Activated naive CD8-positive, alpha-beta T cell treated with anti-CD3 and anti-CD28 coated beads for 36 hours (primary cell): ENCODE results near the gene CBLC. TPM values are rescaled to one million over a fixed set of nuclear protein-coding genes. Genes with fewer than 3 reads are reported as not detected.

Experiments
- total RNA-seq, 2 experiments: library from RNA; stranded (reverse); gene quantifications; one replicate each; pipeline ENCODE4 v1.2.3, GENCODE V29; 2021

Gene CBLC
- total RNA-seq, 2 experiments from 2014 or later: not detected

Other genes starting within 250 kb of the CBLC start
- not detected for gene CEACAM20, start 248.2 kb upstream of the CBLC start, total RNA-seq
- not detected for gene IGSF23, start 164.3 kb upstream of the CBLC start, total RNA-seq
- 10 to 100 TPM; 14.5 TPM for gene PVR, start 134.0 kb upstream of the CBLC start, total RNA-seq
- 1 to 10 TPM in 1 of 2 experiments, under 1 TPM in 1; 0.62 to 1.4 TPM for gene CEACAM19, start 106.4 kb upstream of the CBLC start, total RNA-seq
- gene CEACAM16, start 78.7 kb upstream of the CBLC start, total RNA-seq: not detected
- 10 to 100 TPM; 19.0 to 23.8 TPM for gene BCL3, start 29.2 kb upstream of the CBLC start, total RNA-seq
- not detected for gene BCAM, start 31.2 kb downstream of the CBLC start, total RNA-seq
- under 1 TPM; 0.43 to 0.60 TPM for gene NECTIN2, start 68.4 kb downstream of the CBLC start, total RNA-seq
- gene TOMM40, start 113.4 kb downstream of the CBLC start, total RNA-seq: 100 to 1,000 TPM; 235 to 236 TPM
- under 1 TPM; 0.46 to 0.62 TPM for gene APOE, start 127.9 kb downstream of the CBLC start, total RNA-seq
- gene APOC1, start 136.7 kb downstream of the CBLC start, total RNA-seq: 1 to 10 TPM; 1.5 to 3.0 TPM
- not detected for gene APOC4, start 164.3 kb downstream of the CBLC start, total RNA-seq
- not detected for gene APOC2, start 168.2 kb downstream of the CBLC start, total RNA-seq
- 10 to 100 TPM; 54.2 to 57.2 TPM for gene CLPTM1, start 177.5 kb downstream of the CBLC start, total RNA-seq
- 10 to 100 TPM; 45.5 to 45.8 TPM for gene RELB, start 223.6 kb downstream of the CBLC start, total RNA-seq